ENCODE measurements around the gene GOLGA7B.

Gene GOLGA7B

DNA sequence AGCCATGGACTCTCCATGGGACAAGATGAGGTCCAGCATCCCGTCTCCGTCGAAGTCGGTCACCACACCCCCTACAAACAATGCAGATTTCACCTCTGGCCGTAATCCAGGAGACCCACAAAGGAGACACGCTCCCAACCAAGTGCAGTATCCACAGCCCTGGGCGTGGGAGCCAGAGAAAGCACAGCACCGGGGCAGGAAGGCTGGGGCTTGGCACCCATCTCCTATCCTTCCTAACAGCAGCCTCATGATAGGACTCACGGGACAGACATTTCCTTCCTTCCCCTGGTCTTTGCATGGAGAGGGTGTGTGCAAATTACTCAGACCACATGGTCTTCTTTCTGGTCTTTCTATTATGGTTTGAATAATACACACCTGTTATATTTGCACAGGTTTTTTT is 46.3 kb downstream of the GOLGA7B start:
- TF ChIP-seq, protein P1, sequence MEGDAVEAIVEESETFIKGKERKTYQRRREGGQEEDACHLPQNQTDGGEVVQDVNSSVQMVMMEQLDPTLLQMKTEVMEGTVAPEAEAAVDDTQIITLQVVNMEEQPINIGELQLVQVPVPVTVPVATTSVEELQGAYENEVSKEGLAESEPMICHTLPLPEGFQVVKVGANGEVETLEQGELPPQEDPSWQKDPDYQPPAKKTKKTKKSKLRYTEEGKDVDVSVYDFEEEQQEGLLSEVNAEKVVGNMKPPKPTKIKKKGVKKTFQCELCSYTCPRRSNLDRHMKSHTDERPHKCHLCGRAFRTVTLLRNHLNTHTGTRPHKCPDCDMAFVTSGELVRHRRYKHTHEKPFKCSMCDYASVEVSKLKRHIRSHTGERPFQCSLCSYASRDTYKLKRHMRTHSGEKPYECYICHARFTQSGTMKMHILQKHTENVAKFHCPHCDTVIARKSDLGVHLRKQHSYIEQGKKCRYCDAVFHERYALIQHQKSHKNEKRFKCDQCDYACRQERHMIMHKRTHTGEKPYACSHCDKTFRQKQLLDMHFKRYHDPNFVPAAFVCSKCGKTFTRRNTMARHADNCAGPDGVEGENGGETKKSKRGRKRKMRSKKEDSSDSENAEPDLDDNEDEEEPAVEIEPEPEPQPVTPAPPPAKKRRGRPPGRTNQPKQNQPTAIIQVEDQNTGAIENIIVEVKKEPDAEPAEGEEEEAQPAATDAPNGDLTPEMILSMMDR (conservative IDR thresholded peaks at IDR 0.05; ENCODE audit: control insufficient read depth, insufficient read depth, low read depth, low read length) = no peak
- no peak for DNase-seq (ENCODE audit: low read depth)
- H3K4me3 ChIP-seq (ENCODE audit: control insufficient read depth, low read depth, low read length) = no peak overlapping the region

DNA sequence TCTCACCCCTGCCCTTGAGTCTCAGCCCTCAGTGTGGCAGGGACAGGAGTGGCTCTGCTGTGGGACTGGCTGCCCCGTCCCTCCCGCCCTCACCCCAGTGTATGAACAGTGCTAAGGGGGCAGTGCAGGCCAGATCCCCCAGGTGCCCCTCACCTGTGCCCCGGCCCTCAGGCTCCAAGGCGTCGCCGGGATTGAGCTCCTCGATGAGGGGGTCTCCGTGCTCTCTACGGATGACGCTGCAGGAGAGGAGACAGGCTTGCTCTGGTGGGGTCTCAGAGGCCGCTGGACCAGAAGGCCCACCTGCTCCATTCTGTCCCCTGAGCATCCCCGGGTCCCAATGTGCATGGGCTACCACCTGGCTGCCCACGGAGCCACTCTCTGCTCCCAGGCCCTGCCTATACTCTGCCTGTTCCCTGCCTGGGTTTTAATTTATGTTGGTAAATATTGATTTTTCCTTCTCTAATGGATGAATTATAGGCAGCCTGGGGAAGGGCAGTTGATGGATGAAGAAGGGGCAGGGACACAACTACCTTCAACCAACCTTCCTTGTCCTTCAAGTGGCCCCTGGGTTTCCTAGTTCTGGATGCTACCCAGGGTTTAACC is 47.2 kb downstream of the GOLGA7B start:
- TF ChIP-seq, protein P1 (conservative IDR thresholded peaks at IDR 0.05; ENCODE audit: control insufficient read depth, insufficient read depth, low read depth, low read length) = no peak
- DNase-seq (ENCODE audit: low read depth) = no peak
- no peak overlapping the region for H3K4me3 ChIP-seq (ENCODE audit: control insufficient read depth, low read depth, low read length)

DNA sequence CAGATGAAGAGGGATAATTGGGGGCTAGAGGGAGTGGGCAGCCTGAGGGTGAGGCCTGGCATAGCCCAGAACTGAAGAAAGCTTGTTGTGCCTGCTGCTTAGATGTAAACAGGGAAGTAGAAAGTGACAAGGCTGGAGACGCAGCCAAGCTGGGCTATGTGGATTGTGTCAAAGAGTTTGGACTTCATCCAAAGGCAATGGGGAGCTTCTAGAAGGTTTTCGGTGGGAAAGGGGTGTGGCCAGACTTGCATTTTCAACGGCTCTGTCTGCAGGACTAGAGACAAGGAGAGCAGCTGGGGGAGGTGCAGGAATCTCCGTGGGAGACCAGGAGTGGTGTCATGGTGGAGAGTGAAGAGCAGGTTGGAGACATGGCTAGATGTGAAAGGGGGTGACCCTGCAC is 48.8 kb downstream of the GOLGA7B start:
- TF ChIP-seq, protein P1 (conservative IDR thresholded peaks at IDR 0.05; ENCODE audit: control insufficient read depth, insufficient read depth, low read depth, low read length) = no peak
- no peak for DNase-seq (ENCODE audit: low read depth)

DNA sequence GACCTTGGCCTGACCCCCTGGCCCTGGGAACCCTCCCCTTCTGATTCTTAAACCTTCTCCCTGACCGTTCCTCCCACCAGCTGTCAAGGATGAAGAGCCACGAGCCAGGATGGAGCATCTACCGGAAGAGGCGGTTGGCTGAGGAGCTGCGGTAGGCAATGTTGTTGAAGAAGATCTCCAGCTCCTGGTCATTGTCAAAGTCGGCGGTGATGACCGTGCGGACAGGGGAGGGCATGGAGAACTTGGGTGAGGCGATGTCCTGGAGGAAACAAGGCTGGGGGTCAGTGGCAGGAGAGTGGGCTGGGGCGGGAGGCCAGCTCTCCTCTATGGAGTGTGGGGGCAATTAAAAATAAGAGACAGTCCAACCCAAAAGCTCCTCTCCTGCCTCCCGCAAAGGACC is 51.7 kb downstream of the GOLGA7B start:
- H3K4me3 ChIP-seq (ENCODE audit: control insufficient read depth, low read depth, low read length) = no peak overlapping the region
- TF ChIP-seq, protein P1 (conservative IDR thresholded peaks at IDR 0.05; ENCODE audit: control insufficient read depth, insufficient read depth, low read depth, low read length) = no peak
- no peak for DNase-seq (ENCODE audit: low read depth)

More for the DNA sequence above, 48.8 kb downstream of the GOLGA7B start:
- no peak overlapping the region for H3K4me3 ChIP-seq (ENCODE audit: control insufficient read depth, low read depth, low read length)

DNA sequence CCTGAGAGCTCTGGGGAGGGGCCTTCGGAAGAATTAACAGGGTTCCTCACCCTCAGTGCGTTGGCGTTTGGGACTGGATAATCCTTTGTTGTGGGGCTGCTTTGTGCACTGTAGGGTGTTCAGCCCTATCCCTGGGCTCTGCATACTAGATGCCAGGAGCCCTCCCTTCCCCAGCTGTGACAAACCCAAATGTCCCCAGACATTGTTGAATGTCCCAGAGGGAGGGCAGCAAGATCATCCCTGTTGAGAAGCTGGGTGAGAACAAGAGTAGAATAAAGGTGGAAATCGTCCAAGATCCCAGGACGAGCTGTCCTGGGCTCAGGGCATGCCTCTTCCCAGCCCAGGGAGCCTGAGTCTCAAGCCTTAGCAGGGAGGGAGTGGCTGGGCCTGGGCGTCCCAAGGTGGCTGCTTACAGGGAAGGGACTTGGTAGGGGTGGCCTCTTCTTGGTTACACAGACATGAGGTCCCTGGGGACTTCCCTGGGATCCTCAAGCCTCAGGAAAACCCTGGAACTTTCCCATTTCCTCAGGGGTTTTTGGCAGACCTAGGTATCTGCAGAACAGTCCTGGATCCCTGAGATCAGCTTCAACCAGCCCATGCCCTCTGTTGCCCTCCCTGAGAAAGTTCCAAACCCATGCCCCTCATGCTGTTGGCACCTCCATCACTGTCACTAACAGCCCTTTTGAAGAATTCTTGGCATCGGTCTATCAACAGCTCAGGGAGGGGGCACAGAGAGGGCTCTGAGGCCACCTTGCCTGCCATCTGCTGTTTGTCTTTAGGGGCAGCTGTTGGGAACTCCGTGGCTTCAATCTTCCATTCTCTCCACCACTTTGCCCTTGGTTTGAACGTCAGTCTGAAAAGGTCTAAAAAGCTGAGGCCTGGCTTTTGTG is 53.7 kb downstream of the GOLGA7B start:
- H3K4me3 ChIP-seq (ENCODE audit: control insufficient read depth, low read depth, low read length) = no peak overlapping the region
- TF ChIP-seq, protein P1 (conservative IDR thresholded peaks at IDR 0.05; ENCODE audit: control insufficient read depth, insufficient read depth, low read depth, low read length) = no peak
- DNase-seq (ENCODE audit: low read depth) = no peak

DNA sequence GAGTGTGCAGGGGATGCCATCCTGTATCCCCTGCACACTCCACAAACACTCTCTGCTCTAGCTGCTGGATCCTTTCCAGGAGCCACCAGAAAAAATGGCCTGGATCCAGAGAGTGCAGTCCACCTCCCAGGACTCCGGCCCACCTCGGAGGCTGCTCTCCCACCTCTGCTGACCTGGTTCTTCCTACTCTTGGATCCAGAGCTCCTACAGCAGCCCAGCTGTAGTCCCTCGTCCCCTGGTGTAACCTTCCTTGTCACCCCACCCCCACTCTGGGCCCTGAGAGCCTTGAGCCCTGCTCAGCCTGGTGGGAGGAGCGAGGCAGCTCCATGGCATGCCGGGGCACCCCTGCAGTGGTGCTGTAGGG is 54.4 kb downstream of the GOLGA7B start:
- TF ChIP-seq, protein P1 (conservative IDR thresholded peaks at IDR 0.05; ENCODE audit: control insufficient read depth, insufficient read depth, low read depth, low read length) = no peak
- DNase-seq (ENCODE audit: low read depth) = no peak
- no peak overlapping the region for H3K4me3 ChIP-seq (ENCODE audit: control insufficient read depth, low read depth, low read length)
